ENCODE measurements around the gene TOMT. TPM values are rescaled to one million over a fixed set of nuclear protein-coding genes. Genes with fewer than 3 reads are reported as not detected.
A peak's percentile ranks its signal among the peaks of the same experiment; 100 is the strongest.

The TOMT gene
- total RNA-seq, 1 experiment from 2014 or later: not detected

- POLR2A ChIA-PET: no interaction called here
- H3K27me3 Mint-ChIP-seq (ENCODE audit: low read depth): no peaks in the 10 kb centered on the region
- peaks cover 22% of the 10 kb centered on the region for H3K36me3 Mint-ChIP-seq
- peaks cover 27% of the 10 kb centered on the region for H3K4me1 Mint-ChIP-seq
- DNase-seq (ENCODE audit: low spot score): no peak
- no peak for ATAC-seq
- no peaks in the 10 kb centered on the region for H3K9me3 Mint-ChIP-seq
- H3K4me3 Mint-ChIP-seq: no peak overlapping the region
- CTCF ChIA-PET: interaction anchor here (0.9 to 3.4 kb wide), 4 partner anchors 9 to 138 kb away, joined by 3 to 18 read pairs (median 7); no protein-coding TSS in a partner anchor
- TF ChIP-seq TEAD1 (CRISPR knock-in tag; IDR thresholded peaks at IDR 0.05) (no peak), HMGXB4 (CRISPR knock-in tag; IDR thresholded peaks at IDR 0.05) (no peak), ATF1 (CRISPR knock-in tag; IDR thresholded peaks at IDR 0.05) (no peak), NFE2L1 (CRISPR knock-in tag; IDR thresholded peaks at IDR 0.05) (no peak), STAT6 (CRISPR knock-in tag; conservative IDR thresholded peaks at IDR 0.05; ENCODE audit: low read depth) (no peak), E2F1 (CRISPR knock-in tag; IDR thresholded peaks at IDR 0.05) (no peak), ELF4 (CRISPR knock-in tag; IDR thresholded peaks at IDR 0.05; ENCODE audit: low read depth) (no peak), GTF2I (CRISPR knock-in tag; conservative IDR thresholded peaks at IDR 0.05) (no peak), JAZF1 (CRISPR knock-in tag; IDR thresholded peaks at IDR 0.05) (no peak), ERG (CRISPR knock-in tag; IDR thresholded peaks at IDR 0.05) (no peak), E2F4 (CRISPR knock-in tag; IDR thresholded peaks at IDR 0.05; ENCODE audit: borderline replicate concordance, low read depth) (no peak)
- peak overlapping the region; percentile 9; the same call in 1 of the 2 replicates for H3K27ac Mint-ChIP-seq
Measured at GRCh38 chr11:72100462-72100861, 5.3 kb upstream of the TOMT start.

GRCh38 chr11:72102162-72102561, 3.6 kb upstream of the TOMT start:
- Mint-ChIP-seq H3K9me3 (no peaks in the 10 kb centered on the region), H3K4me3 (peak overlapping the region; percentile 95), H3K4me1 (peaks cover 27% of the 10 kb centered on the region), H3K27me3 (ENCODE audit: low read depth) (no peaks in the 10 kb centered on the region), H3K36me3 (peaks cover 18% of the 10 kb centered on the region), H3K27ac (peak overlapping the region; percentile 98)
- ATAC-seq (no peak), DNase-seq (ENCODE audit: low spot score) (no peak)
- ChIA-PET CTCF (interaction anchor here (1.4 to 3.4 kb wide), 2 partner anchors 11 to 77 kb away, joined by 7 to 18 read pairs; no protein-coding TSS in a partner anchor), POLR2A (no interaction called here)
- TF ChIP-seq AFF4 (CRISPR knock-in tag; IDR thresholded peaks at IDR 0.05; ENCODE audit: borderline replicate concordance): no peak
- TF ChIP-seq ZNF671 (CRISPR knock-in tag; IDR thresholded peaks at IDR 0.05): no peak
- no peak for TF ChIP-seq ZNF512 (CRISPR knock-in tag; IDR thresholded peaks at IDR 0.05; ENCODE audit: borderline replicate concordance)
- TF ChIP-seq ATF3 (CRISPR knock-in tag; conservative IDR thresholded peaks at IDR 0.05): no peak
- no peak for TF ChIP-seq NR2C2 (CRISPR knock-in tag; IDR thresholded peaks at IDR 0.05)
- TF ChIP-seq STAT6 (CRISPR knock-in tag; conservative IDR thresholded peaks at IDR 0.05; ENCODE audit: low read depth): no peak
- TF ChIP-seq SMAD4 (CRISPR knock-in tag; IDR thresholded peaks at IDR 0.05): no peak
